ENCODE results near the gene MUSK. TPM values are rescaled to one million over a fixed set of nuclear protein-coding genes. Genes with fewer than 3 reads are reported as not detected.

MUSK gene
- total RNA-seq, 2 experiments from 2014 or later, result not detected

DNA sequence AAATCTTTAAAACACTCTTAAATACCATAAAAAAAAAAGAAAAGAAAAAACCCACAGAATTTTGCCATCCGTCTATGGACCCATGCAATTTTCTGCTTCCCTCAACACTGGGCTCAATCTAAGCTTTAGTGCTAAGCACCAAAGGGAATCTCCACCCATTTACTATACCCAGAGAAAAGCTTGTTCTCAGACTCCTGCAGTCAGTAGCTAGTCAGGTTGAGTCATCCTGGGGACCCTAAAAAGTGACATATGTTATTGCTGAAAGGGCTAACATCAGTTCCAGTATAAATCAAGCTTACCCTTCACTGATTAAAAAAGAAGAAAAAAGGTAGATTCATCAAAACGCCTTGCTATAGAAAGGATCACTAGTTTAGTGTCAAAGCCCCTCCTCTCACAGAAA lies 177.6 kb downstream of the MUSK start:
- Mint-ChIP-seq H3K27me3 (no peaks in the 10 kb centered on the region), H3K4me3 (no peak overlapping the region), H3K36me3 (ENCODE audit: low read depth) (no peaks in the 10 kb centered on the region), H3K27ac (no peak overlapping the region), H3K4me1 (ENCODE audit: low read depth) (no peaks in the 10 kb centered on the region), H3K9me3 (no peaks in the 10 kb centered on the region)
- ATAC-seq (no peak), DNase-seq (no peak)
- intact Hi-C loops (cut with micrococcal nuclease), result no loop called here
- no peak for TF ChIP-seq CTCF (IDR thresholded peaks at IDR 0.05)
- CTCF ChIA-PET, result no interaction called here
- POLR2A ChIA-PET, result no interaction called here

DNA sequence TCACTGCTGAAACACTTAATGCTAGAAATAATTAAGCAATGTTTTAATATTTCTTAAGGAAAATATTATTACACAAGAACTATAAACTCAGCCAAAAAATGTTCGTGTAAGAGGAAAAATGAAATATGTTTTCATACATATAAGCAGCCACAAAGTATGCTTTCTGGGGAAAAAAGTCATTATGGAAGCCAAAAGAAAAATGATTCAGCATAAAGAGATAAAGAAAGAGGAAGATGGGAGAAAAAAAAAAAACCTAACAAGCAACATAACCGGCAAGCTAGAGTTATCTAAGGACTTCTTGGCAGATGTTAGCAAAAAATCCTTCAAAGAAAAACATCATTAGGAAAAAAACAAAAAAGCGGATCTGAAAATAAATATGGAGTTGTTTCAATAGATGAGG lies 179.1 kb downstream of the MUSK start:
- Mint-ChIP-seq H3K36me3 (ENCODE audit: low read depth) (no peaks in the 10 kb centered on the region), H3K27me3 (no peaks in the 10 kb centered on the region), H3K4me1 (ENCODE audit: low read depth) (no peaks in the 10 kb centered on the region), H3K9me3 (no peaks in the 10 kb centered on the region), H3K27ac (no peak overlapping the region), H3K4me3 (no peak overlapping the region)
- ChIA-PET CTCF (no interaction called here), POLR2A (no interaction called here)
- intact Hi-C loops (cut with micrococcal nuclease), result no loop called here
- ATAC-seq (no peak), DNase-seq (no peak)
- no peak for TF ChIP-seq CTCF (IDR thresholded peaks at IDR 0.05)

- Mint-ChIP-seq H3K27me3 (no peaks in the 10 kb centered on the region), H3K4me1 (ENCODE audit: low read depth) (no peaks in the 10 kb centered on the region), H3K4me3 (no peak overlapping the region), H3K36me3 (ENCODE audit: low read depth) (no peaks in the 10 kb centered on the region), H3K9me3 (peaks cover 9% of the 10 kb centered on the region), H3K27ac (no peak overlapping the region)
- no peak for DNase-seq
- intact Hi-C loops (cut with micrococcal nuclease), result no loop called here
- no peak for ATAC-seq
- CTCF ChIA-PET, result no interaction called here
- POLR2A ChIA-PET, result no interaction called here
- TF ChIP-seq CTCF (IDR thresholded peaks at IDR 0.05), result no peak
These were observed 182.0 kb downstream of the MUSK start for GRCh38 chr9:110850401-110851135.

Other genes starting within 250 kb of the MUSK start
- not detected for gene SVEP1, start 89.0 kb upstream of the MUSK start, total RNA-seq

Data from activated CD8-positive, alpha-beta T cell treated with anti-CD3 and anti-CD28 coated beads for 36 hours (primary cell).